ENCODE measurements around the gene EYA2.

DNA sequence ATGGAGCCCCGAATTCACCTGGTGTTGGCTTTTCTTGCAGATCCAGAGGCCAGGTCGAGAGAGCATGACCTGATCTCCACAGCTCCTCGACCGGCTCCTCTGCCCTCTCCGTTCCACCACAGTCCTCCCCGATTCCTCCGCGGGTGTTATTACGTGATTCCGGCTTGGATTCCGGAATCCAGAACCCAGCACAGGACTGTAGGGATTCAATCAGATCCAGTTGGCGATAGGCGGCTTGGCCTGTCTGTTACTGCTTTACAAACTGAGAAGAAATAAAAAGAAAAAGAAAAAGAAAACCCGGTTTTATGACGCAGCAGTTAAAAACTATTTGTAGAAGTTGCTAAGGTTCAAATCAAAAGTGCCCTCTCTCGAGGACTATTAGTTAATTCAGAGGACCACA is 222.7 kb downstream of the EYA2 start:
- no peak for TF ChIP-seq FOXM1 (IDR thresholded peaks at IDR 0.05; ENCODE audit: borderline replicate concordance)
- no peak for TF ChIP-seq ELF4 (IDR thresholded peaks at IDR 0.05)
- no peak for TF ChIP-seq SUZ12 (IDR thresholded peaks at IDR 0.05)
- no peak for TF ChIP-seq ZNF384 (IDR thresholded peaks at IDR 0.05)
- TF ChIP-seq ARNT (IDR thresholded peaks at IDR 0.05), result no peak
- TF ChIP-seq LEF1 (IDR thresholded peaks at IDR 0.05; ENCODE audit: borderline replicate concordance), result no peak
- TF ChIP-seq SP1 (IDR thresholded peaks at IDR 0.05), result no peak
- TF ChIP-seq L3MBTL2 (conservative IDR thresholded peaks at IDR 0.05), result no peak
- TF ChIP-seq FOXA1 (IDR thresholded peaks at IDR 0.05), result no peak
- no peak for TF ChIP-seq CTBP1 (IDR thresholded peaks at IDR 0.05; ENCODE audit: borderline replicate concordance)
- TF ChIP-seq BHLHE40 (IDR thresholded peaks at IDR 0.05; ENCODE audit: borderline replicate concordance), result no peak
- TF ChIP-seq NFRKB (IDR thresholded peaks at IDR 0.05), result no peak
- TF ChIP-seq FOXK2 (IDR thresholded peaks at IDR 0.05), result no peak

Measured in HEK293T (cell line).